Measurements from ENCODE around the gene SLC25A36. TPM values are rescaled to one million over a fixed set of nuclear protein-coding genes. Genes with fewer than 3 reads are reported as not detected.

SLC25A36 gene
- polyA plus RNA-seq, 1 of the 3 experiments (the other 2 are of a cell fraction), result 23.3 TPM

- Histone ChIP-seq H3F3A (replicated peaks; ENCODE audit: insufficient read depth) (peaks cover 12% of the 10 kb centered on the region), H3K4me2 (no peak overlapping the region), H3K27ac (ENCODE audit: low read depth in 2 of 2, low read length in 1 of 2) (no peak overlapping the region), H3K4me1 (ENCODE audit: control insufficient read depth in 1 of 2, insufficient read depth in 2 of 2, low read depth in 1 of 2, low read length in 1 of 2) (peaks cover 0 to 22% of the 10 kb centered on the region in 2 experiments; a peak in 2 of 4 replicates), H3K79me2 (ENCODE audit: insufficient read depth) (peaks cover 99% of the 10 kb centered on the region), H3K36me3 (replicated peaks in 1 of 2; ENCODE audit: control insufficient read depth in 1 of 2, insufficient read depth in 2 of 2, low read length in 1 of 2) (peaks cover 0 to 8% of the 10 kb centered on the region in 2 experiments), H3K9ac (no peak overlapping the region), H3K9me2 (no peaks in the 10 kb centered on the region), H3K4me3 (ENCODE audit: low read depth in 2 of 2, low read length in 1 of 2) (no peak overlapping the region), H3K9me3 (no peaks in the 10 kb centered on the region), H4K20me1 (ENCODE audit: insufficient read depth) (peaks cover 83% of the 10 kb centered on the region), H2AFZ (ENCODE audit: low read depth) (no peak overlapping the region), H3K27me3 (ENCODE audit: insufficient read depth) (no peaks in the 10 kb centered on the region)
- WGBS (ENCODE audit: low lambda C conversion rate), result 88% methylated on average over 1 of the region's 1 CpG
- TF ChIP-seq NFIC (IDR thresholded peaks at IDR 0.05; ENCODE audit: borderline replicate concordance) (no peak), CTCF (IDR thresholded peaks at IDR 0.05) (no peak)
- ChIA-PET CTCF (no interaction called here), POLR2A (no interaction called here)
- no peak for DNase-seq
Measured at GRCh38 chr3:140950144-140950543, 8.5 kb downstream of the SLC25A36 start.

GRCh38 chr3:140950863-140951262 is 9.2 kb downstream of the SLC25A36 start:
- Histone ChIP-seq H3K9ac (no peak overlapping the region), H3K4me3 (ENCODE audit: low read depth in 2 of 2, low read length in 1 of 2) (no peak overlapping the region), H3F3A (replicated peaks; ENCODE audit: insufficient read depth) (peaks cover 12% of the 10 kb centered on the region), H3K27ac (ENCODE audit: low read depth in 2 of 2, low read length in 1 of 2) (no peak overlapping the region), H3K27me3 (ENCODE audit: insufficient read depth) (no peaks in the 10 kb centered on the region), H3K9me2 (no peaks in the 10 kb centered on the region), H3K4me2 (no peak overlapping the region), H2AFZ (ENCODE audit: low read depth) (no peak overlapping the region), H3K36me3 (replicated peaks in 1 of 2; ENCODE audit: control insufficient read depth in 1 of 2, insufficient read depth in 2 of 2, low read length in 1 of 2) (peaks cover 0 to 8% of the 10 kb centered on the region in 2 experiments), H3K9me3 (no peaks in the 10 kb centered on the region), H4K20me1 (ENCODE audit: insufficient read depth) (peaks cover 83% of the 10 kb centered on the region), H3K4me1 (ENCODE audit: control insufficient read depth in 1 of 2, insufficient read depth in 2 of 2, low read depth in 1 of 2, low read length in 1 of 2) (peaks cover 0 to 22% of the 10 kb centered on the region in 2 experiments; a peak in 2 of 4 replicates), H3K79me2 (ENCODE audit: insufficient read depth) (peaks cover 99% of the 10 kb centered on the region)
- no peak for DNase-seq
- WGBS (ENCODE audit: low lambda C conversion rate), result 65% methylated on average over 2 of the region's 2 CpGs
- TF ChIP-seq POLR2AphosphoS5 (IDR thresholded peaks at IDR 0.05; ENCODE audit: low read depth, low read length) (no peak), PBX3 (IDR thresholded peaks at IDR 0.05) (no peak), ELF1 (IDR thresholded peaks at IDR 0.05) (no peak), SIN3A (IDR thresholded peaks at IDR 0.05; ENCODE audit: borderline replicate concordance, low read depth, low read length) (no peak), GABPA (IDR thresholded peaks at IDR 0.05; ENCODE audit: low read depth) (no peak), MEF2A (IDR thresholded peaks at IDR 0.05; ENCODE audit: borderline replicate concordance, low read depth) (no peak), FOXM1 (IDR thresholded peaks at IDR 0.05; ENCODE audit: low read depth) (no peak), RFX5 (IDR thresholded peaks at IDR 0.05; ENCODE audit: low read length) (no peak), EP300 (IDR thresholded peaks at IDR 0.05; ENCODE audit: borderline replicate concordance in 1 of 2, low read depth in 1 of 2, low read length in 1 of 2) (no peak), REST (IDR thresholded peaks at IDR 0.05; ENCODE audit: low read depth, low read length) (no peak), EZH2phosphoT487 (IDR thresholded peaks at IDR 0.05; ENCODE audit: borderline replicate concordance, low read depth) (no peak), FOXJ3 (CRISPR knock-in tag; IDR thresholded peaks at IDR 0.05) (no peak), JUND (IDR thresholded peaks at IDR 0.05) (no peak), TAF1 (IDR thresholded peaks at IDR 0.05; ENCODE audit: borderline replicate concordance, low read depth, low read length) (no peak), CTCF (IDR thresholded peaks at IDR 0.05) (no peak), FOSL2 (IDR thresholded peaks at IDR 0.05; ENCODE audit: borderline replicate concordance, low read depth) (no peak), TCF12 (IDR thresholded peaks at IDR 0.05) (no peak), NRF1 (IDR thresholded peaks at IDR 0.05; ENCODE audit: low read depth, low read length) (no peak), RAD21 (IDR thresholded peaks at IDR 0.05; ENCODE audit: low read length) (no peak)
- ChIA-PET CTCF (no interaction called here), POLR2A (no interaction called here)

All from SK-N-SH (cell line).